Measurements from ENCODE around the gene OR10G7.
"Not testable (repeated sequence)": the region's sequence is repeated elsewhere in the genome, so short reads cannot be mapped to it uniquely, and the experiment has no call there.

Gene OR10G7

DNA sequence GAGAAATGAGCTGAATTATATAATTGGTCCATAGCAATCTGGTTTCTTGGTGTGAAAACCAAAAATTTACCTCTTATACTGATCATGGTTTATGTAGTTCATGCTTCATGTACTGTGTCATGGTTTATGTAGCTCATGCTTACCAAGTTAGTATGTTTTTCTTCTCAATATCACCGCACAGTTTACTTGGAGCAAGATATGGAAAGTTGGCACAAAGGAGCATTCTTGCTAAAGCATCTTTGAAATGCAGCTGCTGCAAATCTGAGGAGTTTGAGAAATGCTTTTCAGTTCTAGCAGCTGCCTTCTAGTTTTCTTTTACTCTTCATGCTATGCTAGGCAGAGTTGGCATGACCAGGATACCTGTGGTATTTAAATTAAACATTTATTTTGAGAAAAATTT is 4.5 kb downstream of the OR10G7 start:
- DNase-seq, result no peak

DNA sequence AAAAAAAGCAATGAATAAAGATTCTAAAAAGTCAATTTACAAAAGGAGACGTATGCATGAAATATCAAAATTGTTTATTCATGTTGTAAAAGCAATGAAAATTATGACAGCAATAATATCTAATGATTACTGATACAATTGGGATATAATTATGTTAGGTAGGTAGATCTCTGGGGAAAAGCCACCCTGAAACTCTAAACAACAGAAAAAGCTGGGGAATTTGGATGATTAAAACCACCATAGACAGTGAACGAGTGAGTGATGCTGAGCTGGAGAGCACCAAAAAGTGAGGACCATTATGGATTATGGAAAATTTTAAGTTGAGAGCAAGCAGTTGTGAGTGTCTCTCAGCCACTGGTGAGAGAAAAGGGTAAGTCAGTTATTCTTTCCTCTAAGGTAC is 14.6 kb downstream of the OR10G7 start, which contains the start of gene OR10G8:
OR10G8 (plus strand) TSS at position 301 of the 400 bp plus-strand sequence. CDS start 2,825 bp downstream, outside the sequence.
- DNase-seq, result no peak

DNA sequence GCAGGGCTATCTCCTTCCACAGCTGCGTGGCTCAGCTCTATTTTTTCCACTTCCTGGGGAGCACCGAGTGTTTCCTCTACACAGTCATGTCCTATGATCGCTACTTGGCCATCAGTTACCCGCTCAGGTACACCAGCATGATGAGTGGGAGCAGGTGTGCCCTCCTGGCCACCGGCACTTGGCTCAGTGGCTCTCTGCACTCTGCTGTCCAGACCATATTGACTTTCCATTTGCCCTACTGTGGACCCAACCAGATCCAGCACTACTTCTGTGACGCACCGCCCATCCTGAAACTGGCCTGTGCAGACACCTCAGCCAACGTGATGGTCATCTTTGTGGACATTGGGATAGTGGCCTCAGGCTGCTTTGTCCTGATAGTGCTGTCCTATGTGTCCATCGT is 25.3 kb downstream of the OR10G7 start:
- DNase-seq, result not testable (repeated sequence)

DNA sequence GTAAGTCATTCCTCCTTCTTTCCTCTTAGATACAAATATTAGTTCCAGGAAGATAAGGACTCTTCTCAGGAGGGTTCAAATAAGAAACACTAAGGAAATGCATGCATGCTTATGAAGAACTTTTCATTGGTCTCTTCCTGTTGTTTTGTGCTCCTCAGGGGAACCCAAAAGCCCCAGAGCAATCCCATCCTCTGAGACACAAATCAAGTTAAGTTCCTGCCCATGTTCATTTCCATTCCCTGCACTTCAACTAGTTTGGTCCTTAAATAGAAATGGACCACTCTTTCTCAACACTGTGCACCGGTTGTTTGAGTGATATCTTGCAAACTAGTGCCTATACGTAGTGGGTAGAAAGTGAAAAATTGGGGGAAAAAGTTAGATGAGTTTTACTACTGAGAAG is 28.4 kb downstream of the OR10G7 start, which contains the start of gene OR10G4:
OR10G4 (plus strand) TSS at position 301 of the 400 bp plus-strand sequence. CDS start 2,578 bp downstream, outside the sequence.
- no peak for DNase-seq

DNA sequence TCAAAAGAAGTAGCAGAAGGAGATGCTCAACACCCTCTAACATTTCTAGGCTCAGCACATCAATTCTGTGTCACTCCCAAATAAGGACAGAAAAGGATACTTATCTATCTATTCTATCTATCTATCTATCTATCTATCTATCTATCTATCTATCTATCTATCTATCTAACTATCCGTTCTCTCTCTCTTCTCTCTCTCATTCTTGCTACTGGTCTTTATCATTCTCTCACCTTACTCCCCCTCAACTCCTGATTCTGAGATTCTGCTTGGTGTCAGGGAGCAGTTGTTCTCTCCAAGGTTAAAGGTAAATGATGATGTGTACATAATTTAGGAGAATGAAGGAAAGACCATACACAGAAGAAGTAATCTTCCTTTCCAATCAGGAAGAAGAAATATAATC is 46.0 kb downstream of the OR10G7 start, which contains the start of gene OR10G6:
OR10G6 (minus strand) TSS at position 43 of the 400 bp plus-strand sequence; CDS start at position 43, 0 bp downstream.
- DNase-seq, result no peak
